ENCODE data around the gene CD40. TPM values are rescaled to one million over a fixed set of nuclear protein-coding genes. Genes with fewer than 3 reads are reported as not detected.

CD40 gene
- total and polyA plus RNA-seq, 2 of the 8 experiments (the other 6 are each of a cell fraction or from before 2014, with no cell fraction given) = 14.5 to 18.8 TPM

GRCh38 chr20:46122071-46122470, 4.0 kb downstream of the CD40 start (continued):
- TF ChIP-seq POLR2AphosphoS5 (IDR thresholded peaks at IDR 0.05; ENCODE audit: low read depth, low read length) = no peak
- TF ChIP-seq HDAC6 (IDR thresholded peaks at IDR 0.05; ENCODE audit: low read depth, low read length) = no peak
- no peak for TF ChIP-seq SIN3A (conservative IDR thresholded peaks at IDR 0.05 in 1 of 2, IDR thresholded peaks at IDR 0.05 in 1 of 2; ENCODE audit: low read depth in 1 of 2, low read length in 2 of 2)
- TF ChIP-seq BACH1 (IDR thresholded peaks at IDR 0.05; ENCODE audit: low read length) = no peak
- TF ChIP-seq CEBPB (IDR thresholded peaks at IDR 0.05; ENCODE audit: low read depth, low read length) = no peak
- no peak for TF ChIP-seq JUND (IDR thresholded peaks at IDR 0.05; ENCODE audit: low read length)

Data from H1 (cell line).